Esophagus muscularis mucosa (tissue), 3 donors: ENCODE measurements around the gene MACROH2A1.

Experiments used
- CTCF ChIP-seq, 3 experiments: fragments of 200-600 bp in 2 of 3; fragments of 450-650 bp in 1 of 3; sonication (generic) in 2 of 3; IDR thresholded peaks; one replicate each; pipeline ENCODE4 v1.5.1; 2017 to 2019; ENCODE audit warnings: antibody characterized with exemption in 3 of 3, mild to moderate bottlenecking in 2 of 3, moderate library complexity in 1 of 3
- EP300 ChIP-seq: sonication (generic); formaldehyde crosslinking; IDR thresholded peaks from one replicate; pipeline ENCODE4 v1.6.1; 2017; ENCODE audit warnings: antibody characterized with exemption

- TF ChIP-seq EP300 (no peak), CTCF (IDR thresholded peaks at IDR 0.05) (no peak)
Measured at GRCh38 chr5:135364421-135365262, 34.4 kb downstream of the MACROH2A1 start.
